Left renal pelvis (tissue), 4 donors: ENCODE measurements around the gene CHRNB4. TPM values are rescaled to one million over a fixed set of nuclear protein-coding genes. Genes with fewer than 3 reads are reported as not detected.
"Not testable (repeated sequence)": the region's sequence is repeated elsewhere in the genome, so short reads cannot be mapped to it uniquely, and the experiment has no call there.

Source experiments
- DNase-seq, 4 donors: peaks; one replicate each; pipeline ENCODE4 v3.0.0-alpha.2; 2013; ENCODE audit warnings: low read depth in 4 of 4, low spot score in 3 of 4
- polyA plus RNA-seq, 4 donors: library from polyadenylated mRNA; unstranded; fragments of 120-200 nt; gene quantifications; one replicate each; pipeline ENCODE4 v1.2.1, GENCODE V29; 2013; ENCODE audit not compliant: insufficient read length in 4 of 4

The CHRNB4 gene
- polyA plus RNA-seq, 4 donors: 2.0 to 3.1 (median 2.9) TPM

GRCh38 chr15:78618064-78618463 lies 22.9 kb downstream of the CHRNB4 start:
- no peak for DNase-seq

GRCh38 chr15:78617516-78617915 lies 23.5 kb downstream of the CHRNB4 start:
- DNase-seq: no peak

GRCh38 chr15:78617076-78617475 lies 23.9 kb downstream of the CHRNB4 start:
- no peak for DNase-seq

- no peak for DNase-seq
These were observed 24.5 kb downstream of the CHRNB4 start for GRCh38 chr15:78616506-78616905.

- DNase-seq: no peak
These were observed 25.8 kb downstream of the CHRNB4 start for GRCh38 chr15:78615151-78615589.

- no peak for DNase-seq
These were observed 27.0 kb downstream of the CHRNB4 start for GRCh38 chr15:78614021-78614420.

GRCh38 chr15:78609551-78609950 lies 31.5 kb downstream of the CHRNB4 start:
- DNase-seq: not testable (repeated sequence)

- DNase-seq: no peak
These were observed 35.3 kb downstream of the CHRNB4 start for GRCh38 chr15:78605680-78606079.

GRCh38 chr15:78605201-78605600 lies 35.8 kb downstream of the CHRNB4 start:
- no peak for DNase-seq

- DNase-seq: no peak
These were observed 36.6 kb downstream of the CHRNB4 start for GRCh38 chr15:78604420-78604819.

GRCh38 chr15:78603467-78603866 lies 37.5 kb downstream of the CHRNB4 start:
- no peak for DNase-seq

- DNase-seq: no peak
These were observed 41.8 kb downstream of the CHRNB4 start for GRCh38 chr15:78599189-78599588.

GRCh38 chr15:78598348-78598747 lies 42.7 kb downstream of the CHRNB4 start:
- no peak for DNase-seq

GRCh38 chr15:78597583-78597982 lies 43.4 kb downstream of the CHRNB4 start:
- DNase-seq: no peak

- no peak for DNase-seq
These were observed 66.1 kb downstream of the CHRNB4 start for GRCh38 chr15:78574944-78575343.

Other genes starting within 250 kb of the CHRNB4 start
- gene IREB2, start 203.0 kb downstream of the CHRNB4 start, polyA plus RNA-seq: 10 to 100 TPM; 63.6 to 66.8 (median 65.6) TPM
- 1 to 10 TPM; 7.1 to 9.1 (median 8.3) TPM for gene HYKK, start 133.6 kb downstream of the CHRNB4 start, polyA plus RNA-seq
- 100 to 1,000 TPM; 205 to 309 (median 268) TPM for gene PSMA4, start 100.8 kb downstream of the CHRNB4 start, polyA plus RNA-seq
- 10 to 100 TPM in 1 of 4 donors, 1 to 10 TPM in 3; 5.3 to 11.3 (median 5.6) TPM for gene CHRNA5, start 75.7 kb downstream of the CHRNB4 start, polyA plus RNA-seq
- gene CHRNA3, start 20.2 kb downstream of the CHRNB4 start, polyA plus RNA-seq: 1 to 10 TPM in 3 of 4 donors, under 1 TPM in 1; 0.89 to 1.5 (median 1.5) TPM
- 10 to 100 TPM; 21.3 to 38.1 (median 28.8) TPM for gene ADAMTS7, start 170.3 kb upstream of the CHRNB4 start, polyA plus RNA-seq
- 100 to 1,000 TPM; 693 to 903 (median 781) TPM for gene MORF4L1, start 231.7 kb upstream of the CHRNB4 start, polyA plus RNA-seq